Endometrial microvascular endothelial cells (primary cell): ENCODE measurements around the gene CRTC3. TPM values are rescaled to one million over a fixed set of nuclear protein-coding genes. Genes with fewer than 3 reads are reported as not detected.
"Not testable (repeated sequence)": the region's sequence is repeated elsewhere in the genome, so short reads cannot be mapped to it uniquely, and the experiment has no call there.

Experiments used
- in situ Hi-C: cut with HindIII; loops from 2 replicates; pipeline ENCODE4 v1.10.0; 2017; ENCODE audit warnings: low sequenced_read_pairs, low pct_unique_long_range_greater_than_20kb; ENCODE audit errors: inconsistent ontology term
- total RNA-seq: library from RNA; depleted of rRNA; stranded (reverse); fragments of >200 nt; gene quantifications from one replicate; pipeline ENCODE4 v1.2.3, GENCODE V29; 2015; ENCODE audit errors: inconsistent ontology term

Gene CRTC3
- total RNA-seq, 1 donor from 2014 or later = 13.1 TPM

DNA sequence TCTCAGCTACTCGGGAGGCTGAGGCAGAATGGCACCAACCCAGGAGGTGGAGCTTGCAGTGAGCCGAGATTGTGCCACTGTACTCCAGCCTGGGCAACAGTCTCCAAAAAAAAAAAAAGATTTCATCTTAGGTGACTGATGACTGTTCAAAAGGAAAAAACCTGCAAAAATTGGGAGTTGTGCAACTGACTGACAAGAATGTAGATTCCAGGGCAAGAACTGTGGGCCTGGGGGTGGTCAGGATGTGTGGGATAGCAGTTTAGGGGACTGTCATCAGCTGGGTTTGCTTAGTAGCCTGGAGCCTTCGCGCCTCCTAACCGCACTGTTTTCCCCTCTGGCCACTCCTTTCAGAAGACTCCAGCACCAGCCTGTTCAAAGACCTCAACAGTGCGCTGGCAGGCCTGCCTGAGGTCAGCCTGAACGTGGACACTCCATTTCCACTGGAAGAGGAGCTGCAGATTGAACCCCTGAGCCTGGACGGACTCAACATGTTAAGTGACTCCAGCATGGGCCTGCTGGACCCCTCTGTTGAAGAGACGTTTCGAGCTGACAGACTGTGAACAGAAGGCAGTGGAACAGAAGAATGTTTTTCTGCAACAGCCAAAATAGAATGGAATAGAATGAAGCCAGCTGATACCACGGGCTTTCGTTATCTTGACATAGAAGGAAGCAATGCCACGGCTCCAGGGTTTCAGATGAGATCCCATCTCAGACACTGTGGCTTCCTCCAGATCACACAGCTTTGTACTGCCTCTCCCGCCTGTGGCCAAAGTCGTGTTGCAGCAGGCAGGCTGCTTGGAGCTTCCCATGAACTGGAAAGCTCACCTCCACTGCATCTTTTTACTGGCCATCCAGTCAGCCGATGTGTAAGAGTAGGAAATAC, 112.1 kb downstream of the CRTC3 start:
- in situ Hi-C loops = no loop called here

DNA sequence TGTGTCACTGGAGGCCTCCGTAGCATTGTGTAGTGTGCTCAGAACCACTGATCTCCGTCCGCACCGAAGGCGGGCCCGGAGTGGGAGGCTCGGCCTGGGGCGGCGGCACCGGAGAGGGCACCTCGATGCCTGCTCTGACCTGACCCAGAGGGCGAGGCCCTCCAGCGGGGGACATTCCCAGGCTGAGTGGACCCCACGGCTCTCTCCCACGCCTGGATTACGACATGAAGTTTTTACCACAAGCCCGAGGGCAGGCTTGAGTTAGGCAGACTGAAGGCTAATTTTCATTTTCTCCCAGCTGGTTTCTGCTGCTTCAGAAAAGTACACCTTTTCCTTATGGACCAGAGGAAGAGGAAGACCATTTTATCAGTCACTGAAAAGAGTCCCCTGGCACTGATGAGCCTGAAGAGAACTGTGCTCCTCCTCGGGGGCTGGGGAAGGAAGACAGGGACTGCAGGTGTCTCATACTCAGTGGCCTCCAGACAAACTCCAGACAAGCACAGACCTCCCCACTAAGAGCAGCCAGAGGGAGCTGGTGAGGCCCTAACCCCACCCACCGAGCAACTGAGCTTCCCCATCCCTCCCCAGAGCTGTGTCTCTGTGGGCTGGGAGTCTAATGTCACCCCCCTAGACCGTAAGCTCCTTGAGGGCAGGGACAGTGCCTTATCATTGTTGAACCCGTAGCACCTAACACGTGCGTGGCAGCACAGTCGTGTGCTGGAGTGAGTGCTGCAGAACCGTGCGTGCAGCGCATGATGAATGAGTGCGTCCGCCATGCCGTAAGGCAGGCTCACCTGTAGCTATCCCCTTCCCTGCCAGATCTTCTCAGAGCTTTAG, 113.0 kb downstream of the CRTC3 start:
- in situ Hi-C loops = no loop called here

DNA sequence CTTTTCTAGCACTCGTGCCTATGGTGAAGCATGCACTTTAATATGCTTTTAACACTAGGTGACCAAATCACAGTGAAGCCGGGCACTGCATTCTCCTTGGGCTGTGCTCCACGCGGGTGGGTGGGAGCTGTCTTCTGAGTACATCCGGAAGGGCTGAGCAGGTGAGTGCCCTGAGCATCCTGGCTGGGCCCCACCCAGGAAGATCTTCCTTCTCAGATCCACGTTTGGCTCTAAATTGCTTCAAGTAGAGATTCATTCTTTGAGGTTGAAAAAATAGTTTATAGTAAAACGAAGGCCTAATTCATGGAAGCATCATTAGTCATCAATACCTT, 113.5 kb downstream of the CRTC3 start:
- in situ Hi-C loops = no loop called here

DNA sequence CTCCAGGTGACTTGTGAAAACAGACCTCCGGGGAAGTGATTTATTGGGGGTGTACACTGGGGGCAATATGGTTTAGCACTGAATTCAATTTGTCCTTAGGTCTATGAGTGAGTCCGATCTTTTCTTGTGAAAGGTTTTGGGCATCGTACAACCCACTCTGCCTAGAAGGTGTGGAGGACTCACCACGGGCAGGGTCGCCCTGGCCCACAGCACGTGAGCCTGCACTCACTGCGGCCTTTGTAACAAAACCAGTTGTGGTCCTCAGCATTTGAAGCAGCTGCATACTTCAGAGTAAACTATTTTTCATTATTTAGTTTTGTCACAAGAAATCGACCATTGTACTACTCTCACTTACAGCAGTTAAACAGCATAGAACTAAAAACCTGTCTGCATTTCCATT, 114.8 kb downstream of the CRTC3 start:
- in situ Hi-C loops = no loop called here

DNA sequence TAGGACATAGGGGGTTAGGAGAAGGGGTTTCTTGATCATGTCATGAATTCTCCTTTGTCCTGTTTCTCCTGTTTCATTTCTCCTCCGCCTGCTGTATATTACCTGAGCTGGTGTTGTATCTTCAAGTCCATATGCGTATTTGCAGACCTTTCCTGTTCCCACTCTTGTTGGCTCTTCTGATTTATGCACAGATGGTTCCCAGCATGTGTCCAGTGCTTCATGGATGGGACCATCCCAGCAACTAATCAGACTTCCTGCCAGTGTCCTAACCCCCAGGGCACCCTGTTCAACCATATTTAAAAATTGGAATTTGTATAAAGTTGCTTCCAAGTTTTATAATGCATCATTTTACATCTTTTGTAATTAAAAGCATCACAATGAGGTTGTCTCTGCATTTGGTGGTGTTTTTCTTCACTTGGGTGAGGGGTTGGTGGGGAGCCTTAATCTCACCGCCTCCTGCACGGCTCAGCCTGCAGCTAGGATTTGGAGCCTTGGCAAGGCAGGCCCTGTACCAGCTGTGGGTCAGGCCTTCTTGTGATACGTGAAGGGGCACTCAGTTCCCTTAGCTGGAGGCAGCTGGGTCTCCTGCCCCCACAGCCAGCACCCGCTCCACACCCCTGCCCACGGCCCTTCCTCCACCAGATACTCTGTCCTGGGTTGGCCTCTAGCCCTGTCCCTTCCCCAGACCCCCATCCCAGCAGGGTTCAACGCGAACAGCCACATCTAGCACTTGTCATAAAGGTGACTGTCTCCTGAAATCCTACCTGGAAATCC, 115.4 kb downstream of the CRTC3 start:
- in situ Hi-C loops = no loop called here

DNA sequence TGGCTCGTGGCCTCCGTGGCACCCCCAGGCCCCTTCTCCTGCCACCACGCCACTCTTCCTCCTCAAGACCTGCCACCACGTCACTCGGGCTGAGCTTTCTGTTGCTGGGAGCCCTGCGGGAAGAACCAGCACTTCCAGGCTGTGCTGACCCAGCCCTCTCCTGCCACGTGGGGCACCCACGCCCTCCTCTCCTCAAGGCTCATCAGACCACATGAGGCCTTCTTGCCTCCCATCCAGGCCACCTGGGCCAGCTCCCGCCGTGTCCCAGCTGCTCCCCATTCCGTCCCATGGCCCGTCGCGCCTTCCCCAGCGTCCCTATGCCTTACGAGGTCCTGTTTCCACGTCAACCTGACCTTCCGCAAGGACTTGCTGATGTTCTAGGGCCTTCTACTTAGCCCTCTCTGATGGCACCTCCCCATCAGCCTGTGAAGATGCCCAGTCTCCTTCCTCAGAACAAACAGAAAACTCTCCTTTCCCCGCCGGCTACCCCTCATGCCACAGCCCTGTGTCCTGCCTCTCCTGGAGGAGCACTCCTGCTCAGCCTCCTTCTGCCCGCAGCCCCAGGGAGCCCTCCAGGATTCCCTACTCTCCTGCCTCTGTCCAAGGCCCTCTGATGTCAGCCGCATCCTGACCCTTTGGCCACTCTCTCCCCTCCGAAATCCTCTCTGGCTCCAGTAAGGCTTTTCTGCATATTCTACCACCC, 116.3 kb downstream of the CRTC3 start:
- in situ Hi-C loops = no loop called here

DNA sequence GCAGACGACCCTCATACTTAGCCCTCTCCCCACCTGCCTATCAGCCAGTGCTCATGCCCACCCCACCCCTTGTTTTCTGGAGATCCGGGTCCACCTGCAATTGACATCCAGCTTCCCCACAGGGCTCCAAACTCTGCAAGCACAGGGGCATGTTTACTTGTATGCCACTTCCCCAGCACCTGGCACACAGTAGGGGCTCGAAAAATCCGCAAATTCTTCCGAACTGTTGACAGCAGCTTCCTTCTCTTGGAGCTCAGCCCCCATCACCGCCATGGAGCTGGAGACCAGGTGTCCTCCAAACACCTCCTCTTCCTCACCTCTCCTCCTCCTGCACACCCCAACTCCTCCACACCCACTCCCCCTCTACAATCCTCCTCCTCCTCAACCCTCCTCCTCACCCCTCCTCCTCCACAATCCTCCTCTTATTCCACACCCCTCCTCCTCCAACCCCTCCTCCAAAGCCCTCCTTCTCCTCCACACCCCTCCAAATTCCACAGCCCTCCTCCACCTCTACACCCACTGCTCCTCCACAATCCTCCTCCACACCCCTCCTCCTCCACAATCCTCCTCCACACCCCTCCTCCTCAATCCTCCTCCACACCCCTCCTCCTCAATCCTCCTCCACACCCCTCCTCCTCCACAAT, 117.1 kb downstream of the CRTC3 start:
- in situ Hi-C loops = no loop called here

DNA sequence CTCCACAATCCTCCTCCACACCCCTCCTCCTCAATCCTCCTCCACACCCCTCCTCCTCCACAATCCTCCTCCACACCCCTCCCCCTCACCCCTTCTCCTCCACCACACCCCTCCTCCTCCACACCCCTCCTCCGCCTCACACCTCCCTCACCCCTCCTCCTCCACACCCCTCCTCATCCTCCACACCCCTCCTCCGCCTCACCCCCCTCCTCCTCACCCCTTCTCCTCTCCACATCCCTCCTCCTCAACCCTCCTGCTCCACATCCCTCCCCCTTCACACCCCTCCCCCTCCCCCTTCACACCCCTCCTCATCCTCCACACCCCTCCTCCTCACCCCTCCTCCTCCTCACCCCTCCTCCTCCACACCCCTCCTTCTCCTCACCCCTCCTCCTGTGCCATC, 117.6 kb downstream of the CRTC3 start:
- in situ Hi-C loops = no loop called here

DNA sequence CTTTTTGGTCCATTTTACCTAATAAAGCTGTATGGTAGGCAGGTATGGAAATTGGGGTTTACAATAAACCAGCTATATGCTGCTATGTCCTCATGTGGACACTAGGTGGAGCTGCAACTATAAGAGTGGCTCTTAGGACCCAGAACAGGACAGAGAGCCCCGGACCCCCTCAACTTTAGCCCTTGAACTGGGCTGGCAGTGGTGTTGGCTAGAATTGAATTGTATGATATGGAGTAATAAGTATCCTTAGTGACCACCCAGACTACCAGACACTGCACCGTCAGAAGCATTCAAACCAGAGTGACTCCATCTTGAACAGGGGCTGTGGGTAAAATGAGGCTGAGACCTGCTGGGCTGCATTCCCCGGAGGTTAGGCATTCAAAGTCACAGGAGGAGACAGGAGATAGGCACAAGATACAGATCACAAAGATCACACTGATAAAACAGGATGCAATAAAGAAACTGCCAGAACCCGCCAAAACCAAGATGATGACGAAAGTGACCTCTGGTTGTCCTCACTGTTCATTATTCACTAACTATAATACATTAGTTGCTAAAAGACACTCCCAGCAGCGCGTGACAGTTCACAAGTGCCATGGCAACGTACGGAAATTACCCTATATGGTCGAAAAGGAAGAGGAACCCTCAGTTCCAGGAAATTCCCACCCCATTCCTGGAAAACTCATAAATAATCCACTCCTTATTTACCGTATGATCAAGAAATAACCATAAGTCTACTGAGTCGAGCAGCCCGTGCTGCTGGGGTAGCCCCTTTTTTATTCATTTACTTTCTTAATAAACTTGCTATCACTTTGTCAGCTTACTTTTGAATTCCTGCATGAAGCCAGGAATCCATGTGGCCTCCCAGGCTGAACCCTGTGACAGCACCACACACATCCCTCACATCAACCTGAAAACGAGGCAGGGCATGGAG, 118.7 kb downstream of the CRTC3 start:
- in situ Hi-C loops = no loop called here

DNA sequence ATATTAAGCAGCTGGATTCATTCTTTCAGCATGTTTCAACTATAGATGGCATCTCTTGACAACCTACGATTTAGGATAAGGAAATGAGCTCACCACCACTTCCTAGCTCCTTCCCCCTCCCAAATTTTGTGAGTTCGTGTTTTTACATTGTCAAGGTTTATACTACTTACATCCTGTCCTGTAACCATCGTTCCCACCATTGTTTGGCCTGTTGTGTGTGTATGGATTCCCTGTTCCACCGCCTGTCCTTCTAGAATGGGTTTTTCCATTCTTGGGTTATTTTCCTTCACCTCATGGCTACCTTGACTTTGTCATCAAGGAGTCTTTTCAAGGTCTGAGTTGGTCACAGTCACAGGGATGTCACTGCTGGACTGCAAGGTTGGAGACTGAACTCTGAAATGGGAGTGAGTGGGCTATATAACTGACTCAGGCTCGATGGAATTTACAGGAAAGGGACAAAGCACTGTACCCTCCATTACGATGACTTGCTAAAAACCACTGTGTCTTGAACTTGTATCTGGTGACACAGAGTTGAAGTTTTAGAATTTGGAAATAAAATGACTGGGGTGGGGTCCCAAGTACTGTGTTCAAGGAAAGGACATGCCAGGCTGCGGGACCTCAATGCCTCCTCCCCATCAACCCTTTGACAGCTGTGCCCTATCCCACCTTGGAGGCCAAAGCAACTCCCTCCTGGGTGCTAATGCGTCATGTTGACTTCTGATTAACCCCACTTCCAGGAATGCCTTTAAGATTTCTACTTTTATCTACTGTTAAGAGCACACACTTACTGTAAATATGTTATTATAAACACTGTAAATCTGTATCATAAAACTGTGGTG, 120.6 kb downstream of the CRTC3 start:
- in situ Hi-C loops = no loop called here

DNA sequence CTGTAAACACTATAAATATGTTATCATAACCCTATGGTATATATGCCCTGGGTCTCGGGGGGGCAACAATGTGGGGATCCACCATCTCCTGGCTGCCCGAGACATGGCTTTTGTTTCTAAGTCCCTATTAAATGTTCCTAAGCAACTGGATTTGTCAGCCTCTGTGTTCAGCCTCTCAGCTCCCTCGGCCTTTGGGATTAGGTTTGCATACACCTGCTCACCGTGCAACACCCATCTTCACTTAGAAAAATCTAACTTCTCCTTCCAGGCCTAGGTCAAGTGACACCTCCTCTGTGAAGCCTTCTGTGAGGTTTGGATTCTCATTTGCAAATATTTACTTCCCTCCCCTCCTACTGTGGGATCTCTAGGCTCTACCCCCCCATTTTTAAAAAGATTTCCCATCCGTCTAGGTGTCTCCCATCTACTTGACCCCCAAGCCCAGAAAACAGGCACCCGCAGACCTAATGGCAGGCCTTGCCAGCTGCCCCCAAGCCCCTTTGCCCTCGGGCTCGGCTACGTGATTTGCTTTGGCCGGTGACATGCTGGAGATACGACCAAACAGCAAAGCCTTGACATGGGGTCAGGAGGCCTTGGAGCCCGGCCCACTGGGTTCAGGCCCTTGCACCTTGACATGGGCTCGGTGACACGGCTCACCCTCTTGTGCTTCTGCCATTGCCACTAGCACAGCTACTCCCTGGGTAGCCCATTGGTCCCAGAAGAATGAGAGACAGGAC, 121.4 kb downstream of the CRTC3 start:
- in situ Hi-C loops = no loop called here

DNA sequence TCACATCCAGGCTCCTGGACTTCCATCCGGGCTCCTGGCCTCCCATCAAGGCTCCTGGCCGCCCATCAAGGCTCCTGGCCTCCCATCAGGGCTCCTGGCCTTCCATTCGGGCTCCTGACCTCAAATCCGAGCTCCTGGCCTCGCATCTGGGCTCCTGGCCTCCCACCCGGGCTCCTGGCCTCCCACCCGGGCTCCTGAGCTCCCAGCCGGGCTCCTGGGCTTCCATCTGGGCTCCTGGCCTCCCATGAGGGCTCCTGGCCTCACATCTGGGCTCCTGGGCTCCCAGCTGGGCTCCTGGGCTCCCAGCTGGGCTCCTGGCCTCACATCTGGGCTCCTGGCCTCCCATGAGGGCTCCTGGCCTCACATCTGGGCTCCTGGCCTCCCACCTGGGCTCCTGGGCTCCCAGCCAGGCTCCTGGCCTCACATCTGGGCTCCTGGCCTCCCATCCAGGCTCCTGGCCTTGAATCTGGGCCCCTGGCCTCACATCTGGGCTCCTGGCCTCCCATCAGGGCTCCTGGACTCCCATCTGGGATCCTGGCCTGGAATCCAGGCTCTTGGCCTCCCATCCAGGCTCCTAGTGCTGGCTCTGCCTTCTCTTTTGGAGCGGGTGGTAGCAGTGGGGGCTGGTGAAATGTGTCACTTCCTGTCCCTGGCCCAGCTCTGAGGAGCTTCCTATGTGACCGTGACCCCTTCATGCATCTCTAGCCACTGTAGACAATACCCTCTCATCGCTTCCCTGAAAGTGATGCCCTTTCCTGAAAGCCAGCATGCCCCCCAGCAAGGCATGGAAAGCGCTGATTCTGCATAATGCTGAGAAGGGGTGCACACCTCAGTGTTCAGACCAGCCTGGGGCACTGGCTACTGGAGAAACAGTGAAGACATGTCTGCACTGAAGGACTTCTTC, 124.8 kb downstream of the CRTC3 start:
- in situ Hi-C loops = no loop called here

DNA sequence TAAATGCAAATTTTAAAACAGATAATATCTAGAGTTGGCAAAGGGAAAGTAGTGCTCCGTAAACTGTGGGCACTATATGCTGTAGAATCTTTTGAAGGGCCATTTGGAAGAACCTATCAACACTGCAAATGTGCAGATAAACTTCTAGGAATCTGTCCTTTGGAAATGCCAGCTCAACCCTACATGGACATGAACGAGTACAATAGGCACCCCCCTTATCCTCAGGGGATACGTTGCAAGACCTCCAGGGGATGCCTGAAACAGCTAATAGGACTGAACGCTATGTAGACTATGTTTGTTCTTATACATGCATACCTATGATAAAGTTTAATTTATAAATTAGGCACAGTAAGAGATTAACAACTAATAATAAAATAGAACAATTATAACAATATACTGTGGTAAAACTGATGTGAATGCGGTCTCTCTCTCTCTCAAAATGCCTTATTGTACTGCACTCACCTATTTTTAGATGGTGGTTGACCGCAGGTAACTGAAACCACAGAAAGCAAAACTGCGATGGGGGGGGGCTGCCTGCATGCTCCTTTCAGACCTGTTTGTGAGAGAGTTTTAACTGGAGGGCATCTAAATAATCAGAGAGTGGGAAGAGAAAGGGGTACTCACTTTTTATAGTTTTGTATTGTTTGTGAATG, 127.9 kb downstream of the CRTC3 start:
- in situ Hi-C loops = not testable (repeated sequence)

DNA sequence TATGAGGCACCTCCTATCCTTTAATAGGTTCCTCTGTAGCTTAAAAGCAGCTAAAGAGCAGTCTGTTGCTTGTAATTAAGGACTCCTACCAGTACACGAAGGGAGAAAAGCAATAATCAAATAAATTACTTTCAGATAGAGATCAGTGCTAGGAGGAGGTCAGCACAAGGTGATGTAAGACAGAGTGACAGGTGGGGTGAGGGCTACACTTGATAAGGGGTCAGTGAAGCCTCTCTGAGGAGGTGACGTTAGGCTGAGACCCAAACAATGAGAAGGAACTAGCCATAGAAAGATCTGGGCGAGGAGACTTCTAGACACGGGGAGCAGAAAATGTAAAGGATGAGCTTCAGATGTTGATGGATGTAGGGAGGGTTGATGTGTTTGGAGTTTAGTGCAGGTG, 129.8 kb downstream of the CRTC3 start:
- in situ Hi-C loops = no loop called here
